Prostate gland (tissue), 2 donors: ENCODE measurements around the gene CEACAM16.

Experiments
- CTCF ChIP-seq, 4 experiments: fragments of 200-600 bp in 2 of 4; fragments of 450-650 bp in 2 of 4; sonication (generic) in 2 of 4; IDR thresholded peaks; 1 replicate in 3 of 4; 2 replicates in 1 of 4; pipeline ENCODE4 v1.5.1; 2016 to 2019; ENCODE audit warnings: antibody characterized with exemption in 4 of 4, mild to moderate bottlenecking in 2 of 4, moderate library complexity in 2 of 4
- POLR2A ChIP-seq: fragments of 450-650 bp; IDR thresholded peaks from one replicate; pipeline ENCODE4 v1.6.1; 2016; ENCODE audit warnings: antibody characterized with exemption, mild to moderate bottlenecking
- POLR2AphosphoS5 ChIP-seq: sonication (generic); formaldehyde crosslinking; IDR thresholded peaks from one replicate; pipeline ENCODE4 v1.6.1; 2017; ENCODE audit warnings: antibody characterized with exemption

- no peak for TF ChIP-seq POLR2AphosphoS5
- no peak for TF ChIP-seq CTCF (IDR thresholded peaks at IDR 0.05)
- no peak for TF ChIP-seq POLR2A
These were observed 46.0 kb downstream of the CEACAM16 start for GRCh38 chr19:44744871-44745332.
